HG03280 (cell line): ENCODE data around the gene CCNT2.
"Not testable (repeated sequence)": the region's sequence is repeated elsewhere in the genome, so short reads cannot be mapped to it uniquely, and the experiment has no call there.

ENCODE experiments used
- ATAC-seq: cut with Tn5 transposase; IDR thresholded peaks from one replicate; pipeline ENCODE4 v1.9.1; 2021; ENCODE audit warnings: mild to moderate bottlenecking, moderate library complexity; ENCODE audit not compliant: unreplicated experiment

Gene CCNT2

GRCh38 chr2:134973241-134974138 is 54.9 kb downstream of the CCNT2 start:
- no peak for ATAC-seq

- no peak for ATAC-seq
Observed at GRCh38 chr2:134975281-134976009, 56.8 kb downstream of the CCNT2 start.

- ATAC-seq = no peak
Observed at GRCh38 chr2:134976074-134976702, 57.6 kb downstream of the CCNT2 start.

GRCh38 chr2:134977104-134977503 is 58.5 kb downstream of the CCNT2 start:
- ATAC-seq = not testable (repeated sequence)

- no peak for ATAC-seq
Observed at GRCh38 chr2:134979221-134979620, 60.6 kb downstream of the CCNT2 start.

- ATAC-seq = no peak
Observed at GRCh38 chr2:134980639-134981038, 62.0 kb downstream of the CCNT2 start.

- ATAC-seq = no peak
Observed at GRCh38 chr2:134982603-134983002, 64.0 kb downstream of the CCNT2 start.

GRCh38 chr2:134985061-134985460 is 66.4 kb downstream of the CCNT2 start:
- ATAC-seq = no peak

GRCh38 chr2:134988994-134989605 is 70.5 kb downstream of the CCNT2 start:
- no peak for ATAC-seq

GRCh38 chr2:134999521-134999920 is 80.9 kb downstream of the CCNT2 start:
- no peak for ATAC-seq

GRCh38 chr2:135002836-135003235 is 84.2 kb downstream of the CCNT2 start:
- no peak for ATAC-seq

GRCh38 chr2:135004005-135004746 is 85.6 kb downstream of the CCNT2 start:
- ATAC-seq = peak; percentile 92

- no peak for ATAC-seq
Observed at GRCh38 chr2:135005753-135006152, 87.1 kb downstream of the CCNT2 start.
